HG02678 (cell line): ENCODE measurements around the gene TNFRSF18.
"Not testable (repeated sequence)": the region's sequence is repeated elsewhere in the genome, so short reads cannot be mapped to it uniquely, and the experiment has no call there.

Experiments
- ATAC-seq: cut with Tn5 transposase; IDR thresholded peaks from one replicate; pipeline ENCODE4 v1.9.1; 2021; ENCODE audit warnings: mild to moderate bottlenecking, moderate library complexity; ENCODE audit not compliant: unreplicated experiment

TNFRSF18 gene

DNA sequence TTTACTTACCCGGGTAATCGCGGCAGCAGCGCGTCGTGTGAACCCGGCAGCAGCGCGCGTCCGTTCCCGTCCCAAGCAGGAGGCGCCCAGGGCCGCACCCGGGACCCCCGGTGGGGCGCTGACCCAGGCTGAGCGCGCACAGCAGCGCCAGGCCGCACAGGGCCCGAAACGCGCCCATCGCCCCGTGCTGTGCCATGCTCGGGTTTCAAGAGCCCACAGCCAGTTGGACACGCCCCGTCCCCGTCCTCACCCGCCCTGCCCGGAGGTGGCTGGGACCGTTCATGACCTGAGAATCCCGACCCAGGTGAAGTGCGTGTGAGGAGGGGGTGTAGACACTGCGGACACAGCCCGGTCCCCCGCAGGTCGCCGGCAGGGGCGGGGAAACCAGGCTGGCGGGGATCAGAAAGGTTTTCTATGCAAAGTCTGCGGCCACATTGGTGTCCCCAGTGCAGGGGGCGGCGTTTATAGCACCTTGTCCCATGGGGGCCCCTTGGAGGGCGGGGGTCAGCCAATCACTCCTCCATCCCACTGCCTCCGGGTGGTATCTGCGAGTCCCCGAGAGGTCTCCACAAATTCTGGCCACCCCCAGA lies at the start of gene TNFRSF18:
TNFRSF18 (minus strand) TSS at position 217 of the 590 bp plus-strand sequence; CDS start at position 196, 21 bp downstream.
- ATAC-seq, result peak; percentile 37

DNA sequence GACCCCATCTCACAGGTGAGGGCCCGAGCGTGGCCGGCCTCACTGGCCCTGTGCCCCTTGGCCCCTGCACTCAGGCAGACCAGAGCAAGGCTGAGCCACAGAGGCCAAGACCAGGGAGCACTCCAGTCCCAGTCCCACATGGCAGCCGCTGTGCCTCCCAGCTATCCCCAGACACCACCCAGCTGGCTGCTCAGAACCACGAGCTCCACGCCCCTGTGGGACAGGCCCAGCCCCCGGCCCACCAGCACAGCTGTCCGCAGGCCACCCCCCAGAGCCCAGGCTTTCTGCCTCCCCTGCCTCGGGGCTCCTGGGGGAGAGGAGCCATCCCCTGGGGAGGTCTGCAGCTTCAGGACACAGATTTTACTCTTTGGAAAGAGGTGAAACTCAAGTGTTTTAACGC lies 49.2 kb upstream of the TNFRSF18 start:
- ATAC-seq, result no peak

- ATAC-seq, result no peak
Measured at GRCh38 chr1:1255078-1255477, 48.7 kb upstream of the TNFRSF18 start.

DNA sequence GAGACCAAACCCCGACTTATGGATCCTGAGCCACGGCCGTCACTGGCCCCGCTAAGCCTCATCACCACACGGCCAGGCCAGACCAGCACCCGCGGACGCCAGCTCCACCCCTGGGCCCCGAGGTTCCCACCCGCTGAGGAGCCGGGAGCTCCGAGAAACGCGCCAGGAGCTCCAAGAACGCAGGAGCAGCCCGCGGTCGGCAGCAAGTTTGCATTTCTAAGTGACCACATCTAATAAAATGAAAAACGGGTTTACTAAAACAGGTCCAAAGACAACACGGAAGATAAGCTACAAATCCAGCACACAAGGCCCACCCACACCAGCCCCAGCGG lies 48.2 kb upstream of the TNFRSF18 start:
- ATAC-seq, result no peak

DNA sequence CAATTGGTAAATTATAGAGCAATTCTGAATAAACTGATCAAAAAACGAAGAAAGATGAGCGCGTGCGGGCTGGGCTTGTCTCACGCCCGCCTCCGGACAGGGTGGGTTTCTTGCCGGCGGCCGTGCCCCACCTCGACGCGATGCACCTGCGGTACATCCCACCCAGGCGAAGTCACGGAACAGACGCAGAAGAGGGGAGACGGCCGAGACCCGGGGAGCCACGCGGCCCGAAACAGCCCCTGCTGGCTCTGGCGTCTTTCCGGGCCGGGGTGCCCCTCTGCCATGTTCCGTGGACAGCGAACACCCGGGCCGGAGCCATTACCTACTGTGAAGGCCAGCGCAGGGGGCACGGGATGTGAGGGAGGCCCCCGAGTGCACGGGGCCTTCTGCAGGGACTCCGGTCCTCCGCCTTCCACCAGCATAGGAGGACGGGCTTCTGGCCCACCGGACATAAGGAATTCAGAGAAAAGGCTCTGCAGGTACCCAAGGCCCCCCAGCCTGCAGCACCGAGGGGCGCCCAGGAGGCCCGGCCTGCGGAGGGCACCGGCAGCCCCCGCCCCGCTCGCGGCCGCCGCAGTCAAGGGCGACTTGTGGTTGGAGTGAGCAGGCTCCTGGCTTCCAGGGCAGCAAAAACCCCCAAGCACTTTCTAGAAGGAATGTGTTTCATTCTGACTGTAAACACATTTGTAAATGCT lies 47.7 kb upstream of the TNFRSF18 start:
- no peak for ATAC-seq

DNA sequence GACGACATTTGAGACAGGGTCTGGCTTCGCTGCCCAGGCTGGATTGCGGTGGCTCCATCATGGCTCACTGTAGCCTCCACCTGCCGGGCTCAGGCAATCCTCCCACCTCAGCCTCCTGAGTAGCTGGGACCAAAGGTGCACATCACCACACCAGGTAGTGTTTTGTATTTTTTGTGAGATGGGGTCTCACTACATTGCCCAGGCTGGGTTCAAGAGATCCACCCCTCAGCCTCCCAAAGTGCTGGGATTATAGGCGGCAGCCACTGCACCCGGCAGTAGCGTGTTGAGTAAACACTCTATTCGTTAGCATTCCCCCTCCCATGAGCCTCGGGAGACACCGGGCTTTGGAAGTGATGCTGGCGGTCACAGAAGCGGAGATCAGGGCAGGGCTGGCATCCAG lies 46.9 kb upstream of the TNFRSF18 start:
- ATAC-seq, result no peak

DNA sequence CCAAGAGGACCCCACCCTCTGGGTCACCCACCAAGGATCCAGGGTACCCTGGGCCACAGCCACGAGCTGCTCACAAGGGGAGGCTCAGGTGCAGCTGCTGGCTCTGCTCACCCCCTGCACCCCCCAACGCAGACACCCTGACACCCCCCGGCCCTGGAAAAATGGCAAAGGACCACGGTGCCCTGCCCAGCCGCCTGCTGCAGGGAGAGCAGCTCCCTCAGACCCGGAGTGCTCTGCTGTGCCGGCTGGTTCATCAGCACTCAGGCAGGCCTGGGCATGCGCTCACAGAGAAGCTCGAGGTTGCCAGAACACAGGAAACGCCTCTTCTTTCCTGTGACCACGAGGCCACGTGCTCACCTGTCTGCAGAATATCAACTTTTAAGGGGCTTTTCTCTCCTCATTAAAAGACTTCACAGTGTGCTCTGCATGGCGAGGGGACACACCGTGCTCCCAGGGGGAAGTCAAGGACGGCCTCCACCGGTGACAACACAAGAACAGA lies 44.4 kb upstream of the TNFRSF18 start:
- no peak for ATAC-seq

DNA sequence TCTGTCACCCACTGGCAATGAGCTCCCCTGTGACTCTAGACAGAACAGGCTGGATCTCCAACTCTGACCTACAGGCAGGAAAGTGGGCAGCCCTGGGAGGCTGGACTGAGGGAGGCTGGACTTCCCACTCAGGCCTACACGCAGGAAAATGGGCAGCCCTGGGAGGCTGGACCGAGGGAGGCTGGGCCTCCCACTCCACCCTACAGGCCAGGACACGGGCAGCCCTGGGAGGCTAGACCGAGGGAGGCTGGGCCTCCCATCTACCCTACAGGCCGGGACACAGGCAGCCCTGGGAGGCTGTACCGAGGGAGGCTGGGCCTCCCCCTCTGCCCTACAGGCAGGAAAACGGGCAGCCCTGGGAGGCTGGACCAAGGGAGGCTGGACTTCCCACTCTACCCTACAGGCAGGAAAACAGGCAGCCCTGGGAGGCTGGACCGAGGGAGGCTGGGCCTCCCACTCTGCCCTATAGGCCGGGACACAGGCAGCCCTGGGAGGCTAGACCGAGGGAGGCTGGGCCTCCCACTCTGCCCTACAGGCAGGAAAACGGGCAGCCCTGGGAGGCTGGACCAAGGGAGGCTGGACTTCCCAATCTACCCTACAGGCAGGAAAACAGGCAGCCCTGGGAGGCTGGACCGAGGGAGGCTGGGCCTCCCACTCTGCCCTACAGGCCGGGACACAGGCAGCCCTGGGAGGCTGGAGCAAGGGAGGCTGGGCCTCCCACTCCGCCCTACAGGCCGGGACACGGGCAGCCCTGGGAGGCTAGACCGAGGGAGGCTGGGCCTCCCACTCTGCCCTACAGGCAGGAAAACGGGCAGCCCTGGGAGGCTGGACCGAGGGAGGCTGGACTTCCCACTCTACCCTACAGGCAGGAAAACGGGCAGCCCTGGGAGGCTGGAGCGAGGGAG lies 41.9 kb upstream of the TNFRSF18 start:
- ATAC-seq, result not testable (repeated sequence)

- no peak for ATAC-seq
Measured at GRCh38 chr1:1247341-1247913, 41.0 kb upstream of the TNFRSF18 start.

- no peak for ATAC-seq
Measured at GRCh38 chr1:1246577-1247340, 40.4 kb upstream of the TNFRSF18 start, which contains the start of gene C1QTNF12. C1QTNF12 (minus strand) TSS chr1:1246722; CDS start chr1:1246690, 32 bp downstream.

- no peak for ATAC-seq
Measured at GRCh38 chr1:1245817-1246576, 39.6 kb upstream of the TNFRSF18 start.

DNA sequence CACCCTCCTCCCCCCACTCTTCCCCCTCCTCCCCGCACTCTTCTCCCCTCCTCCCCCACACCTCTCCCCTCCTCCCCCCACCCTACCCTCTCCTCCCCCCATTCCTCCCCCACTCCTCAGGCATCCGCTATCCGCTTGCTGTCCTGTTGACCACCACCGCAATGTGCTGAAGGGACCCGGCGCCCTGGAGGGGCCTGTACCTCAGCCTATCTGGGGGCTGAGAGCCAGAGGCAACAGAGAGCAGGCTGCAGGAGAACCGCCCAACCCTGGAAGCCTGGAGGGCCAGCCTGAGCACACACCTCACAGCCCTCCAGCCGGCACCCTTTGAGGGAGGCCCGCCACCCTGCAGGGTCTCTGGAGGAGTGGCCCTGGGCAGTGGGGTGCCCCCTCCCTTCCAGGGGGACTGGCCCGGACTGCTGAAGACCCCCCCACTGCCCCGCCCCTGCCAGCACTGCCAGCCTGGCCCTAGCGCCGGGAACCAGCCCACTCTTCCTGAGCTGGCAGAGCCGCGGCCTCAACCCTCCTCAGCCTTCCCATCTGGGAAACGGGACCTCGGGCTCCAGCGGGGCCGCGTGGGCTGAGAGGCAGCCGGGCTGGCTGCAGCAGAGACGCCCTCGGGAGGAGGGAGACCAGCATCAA lies 38.9 kb upstream of the TNFRSF18 start:
- ATAC-seq, result no peak

DNA sequence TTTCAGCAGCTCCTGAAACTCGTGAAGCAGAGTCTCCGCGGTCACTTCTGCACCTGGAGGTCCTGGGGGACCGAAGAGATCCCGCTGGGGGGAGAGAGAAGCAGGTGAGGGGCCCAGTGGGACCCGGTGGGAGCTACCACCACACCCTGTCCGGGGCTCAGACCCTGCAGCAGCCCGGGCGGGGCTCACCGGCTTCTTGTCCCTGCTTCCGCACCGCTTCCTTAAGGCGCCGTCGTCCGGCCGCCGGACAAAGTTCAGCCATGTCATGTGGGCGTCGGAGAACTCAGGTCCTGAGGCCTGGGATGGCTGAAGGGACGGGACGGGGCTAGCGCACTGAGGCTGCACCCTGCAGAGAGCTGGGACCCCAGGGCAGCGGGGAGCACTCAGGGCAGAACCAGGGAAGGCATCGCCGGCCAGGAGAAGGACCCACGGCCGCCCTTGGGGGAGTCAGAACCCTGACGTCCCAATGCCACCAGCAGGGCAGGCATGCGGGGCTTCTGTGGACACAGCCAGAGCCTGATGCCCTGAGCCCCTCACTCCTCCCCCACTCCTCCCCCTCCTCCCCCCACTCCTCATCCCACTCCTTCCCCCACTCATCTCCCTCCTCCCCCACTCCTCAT lies 37.9 kb upstream of the TNFRSF18 start:
- ATAC-seq, result no peak

DNA sequence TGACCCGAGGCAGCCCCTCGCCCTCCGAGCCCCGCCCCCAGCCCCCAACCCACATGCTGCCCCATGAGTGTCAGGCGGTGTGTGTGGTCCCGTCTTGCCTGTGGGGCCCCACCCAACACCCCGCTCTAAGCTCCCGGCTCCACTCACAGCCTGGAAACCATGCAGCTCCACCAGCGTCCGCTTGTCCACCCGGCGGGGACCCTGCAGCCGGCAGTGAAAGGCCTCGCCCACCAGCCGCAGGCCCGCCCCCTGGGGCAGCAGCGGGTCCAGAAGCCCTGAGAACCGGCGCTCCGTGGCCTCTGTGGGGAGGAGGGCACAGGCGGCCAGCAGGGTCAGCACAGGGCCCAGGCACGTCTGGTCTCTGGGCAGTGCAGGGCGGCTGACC lies 37.4 kb upstream of the TNFRSF18 start:
- ATAC-seq, result no peak

- ATAC-seq, result no peak
Measured at GRCh38 chr1:1243266-1243660, 36.9 kb upstream of the TNFRSF18 start.

GRCh38 chr1:1242461-1243265 lies 36.3 kb upstream of the TNFRSF18 start:
- no peak for ATAC-seq

DNA sequence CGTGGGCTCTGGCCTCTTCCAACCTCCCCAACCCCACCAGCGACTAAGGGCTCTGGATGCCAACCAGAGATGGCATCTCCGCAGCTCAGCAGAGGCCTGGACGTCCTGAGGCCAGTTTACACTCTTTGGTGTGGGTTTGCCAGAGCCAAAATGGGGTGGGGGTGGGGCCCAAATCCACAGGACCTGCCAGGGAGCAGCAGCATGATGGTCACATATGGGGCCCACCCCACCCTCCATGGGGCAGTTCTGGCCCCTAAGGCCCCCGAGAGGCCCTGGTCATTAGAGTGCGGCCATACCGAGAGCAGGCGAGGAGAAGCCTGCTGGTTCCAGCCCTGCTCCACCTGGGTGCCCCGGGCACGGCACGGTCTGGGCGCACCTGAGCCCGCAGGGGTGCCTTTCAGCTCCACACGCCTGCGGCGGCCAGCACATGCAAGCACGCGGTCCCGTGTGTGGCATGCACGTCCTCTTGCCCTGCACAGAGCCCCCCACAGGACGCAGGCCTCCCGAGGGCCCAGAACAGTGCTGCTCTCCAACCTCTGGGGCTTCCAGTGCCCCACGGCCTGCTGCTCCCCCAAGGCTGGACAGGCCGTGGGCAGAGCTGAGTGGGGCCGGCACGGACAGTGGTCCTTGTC lies 35.3 kb upstream of the TNFRSF18 start:
- no peak for ATAC-seq
